Inflammatory macrophage treated with lipopolysaccharide for 4 hours (primary cell): ENCODE measurements around the gene SLC47A1.
"Not testable (repeated sequence)": the region's sequence is repeated elsewhere in the genome, so short reads cannot be mapped to it uniquely, and the experiment has no call there.

Experiments used
- DNase-seq: peaks from one replicate; pipeline ENCODE4 v3.0.0-alpha.2; 2020

Gene SLC47A1

DNA sequence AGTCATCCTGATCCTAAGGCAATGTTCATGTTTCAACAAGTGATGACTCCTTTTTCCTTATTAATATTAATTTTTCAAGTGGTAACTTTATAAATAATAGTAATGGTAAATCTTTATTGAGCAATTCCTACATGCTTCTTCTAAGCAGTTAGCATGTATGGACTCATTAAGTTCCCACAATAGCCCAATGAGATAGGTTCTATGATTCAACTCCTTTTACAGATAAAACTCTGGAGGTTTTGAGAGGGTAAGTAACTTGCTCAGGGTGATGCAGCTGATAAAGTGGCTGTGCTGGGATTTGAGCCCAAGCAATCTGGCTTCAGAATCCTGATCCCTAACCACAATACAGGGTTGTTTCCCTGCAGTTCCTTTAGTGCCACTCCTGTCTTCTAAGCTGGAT, 25.3 kb downstream of the SLC47A1 start:
- no peak for DNase-seq

DNA sequence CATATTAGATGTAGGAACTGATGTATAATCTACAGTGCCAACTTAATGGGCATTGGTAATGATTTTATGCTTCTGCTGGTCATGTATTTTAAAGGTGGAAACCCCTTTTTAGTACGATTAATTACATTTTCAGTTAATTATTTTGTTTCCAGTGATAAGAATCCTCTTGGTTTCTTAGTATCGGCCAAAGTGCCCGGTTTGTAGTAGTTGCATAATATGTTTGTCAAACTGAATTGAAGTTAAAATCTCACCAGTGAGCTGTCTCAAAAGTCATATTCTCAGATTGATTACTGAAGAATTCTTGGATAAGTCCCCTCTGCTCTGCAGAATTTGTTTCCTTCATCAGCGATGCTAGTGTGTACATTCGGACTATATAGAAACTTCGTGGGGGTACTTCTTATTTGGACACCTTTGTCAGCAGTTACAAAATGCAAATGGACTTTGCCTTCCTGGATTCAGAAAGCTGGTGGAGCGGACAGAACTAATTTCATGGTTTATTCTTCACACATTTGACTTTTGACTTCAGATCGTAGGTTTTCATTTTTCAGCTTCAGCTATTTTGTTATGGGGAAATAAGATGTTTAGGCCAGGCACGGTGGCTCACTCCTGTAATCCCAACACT, 28.2 kb downstream of the SLC47A1 start:
- no peak for DNase-seq

DNA sequence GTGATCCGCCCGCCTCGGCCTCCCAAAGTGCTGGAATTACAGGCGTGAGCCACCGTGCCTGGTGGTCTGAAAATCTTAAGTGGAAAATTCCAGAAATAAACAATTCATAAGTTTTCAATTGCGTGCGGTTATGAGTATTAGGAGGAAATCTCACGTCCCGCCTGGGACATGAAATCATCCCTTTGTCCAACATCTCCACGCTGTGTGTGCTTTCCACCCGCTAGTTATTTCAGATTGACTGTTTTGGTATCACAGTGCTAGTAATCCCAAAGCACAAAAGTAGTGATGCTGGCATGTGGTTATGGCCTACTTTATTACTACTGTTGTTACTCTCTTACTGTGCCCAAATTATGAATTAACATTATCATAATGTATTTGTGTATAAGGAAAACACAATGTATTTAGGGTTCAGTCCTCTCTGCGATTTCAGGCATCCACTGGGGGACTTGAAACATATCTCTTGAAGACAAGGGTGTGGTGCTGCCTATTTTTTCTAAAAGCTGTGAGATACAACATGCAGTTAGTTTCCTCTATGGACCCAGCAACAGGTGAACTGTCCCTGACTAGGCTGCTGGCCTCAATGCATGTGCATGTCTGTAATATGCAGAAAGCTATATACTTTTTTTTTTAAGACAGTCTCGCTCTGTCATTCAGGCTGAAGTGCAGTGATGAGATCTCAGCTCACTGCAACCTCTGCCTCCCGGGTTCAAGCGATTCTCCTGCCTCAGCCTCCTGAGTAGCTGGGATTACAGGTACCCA, 32.3 kb downstream of the SLC47A1 start:
- DNase-seq, result no peak

DNA sequence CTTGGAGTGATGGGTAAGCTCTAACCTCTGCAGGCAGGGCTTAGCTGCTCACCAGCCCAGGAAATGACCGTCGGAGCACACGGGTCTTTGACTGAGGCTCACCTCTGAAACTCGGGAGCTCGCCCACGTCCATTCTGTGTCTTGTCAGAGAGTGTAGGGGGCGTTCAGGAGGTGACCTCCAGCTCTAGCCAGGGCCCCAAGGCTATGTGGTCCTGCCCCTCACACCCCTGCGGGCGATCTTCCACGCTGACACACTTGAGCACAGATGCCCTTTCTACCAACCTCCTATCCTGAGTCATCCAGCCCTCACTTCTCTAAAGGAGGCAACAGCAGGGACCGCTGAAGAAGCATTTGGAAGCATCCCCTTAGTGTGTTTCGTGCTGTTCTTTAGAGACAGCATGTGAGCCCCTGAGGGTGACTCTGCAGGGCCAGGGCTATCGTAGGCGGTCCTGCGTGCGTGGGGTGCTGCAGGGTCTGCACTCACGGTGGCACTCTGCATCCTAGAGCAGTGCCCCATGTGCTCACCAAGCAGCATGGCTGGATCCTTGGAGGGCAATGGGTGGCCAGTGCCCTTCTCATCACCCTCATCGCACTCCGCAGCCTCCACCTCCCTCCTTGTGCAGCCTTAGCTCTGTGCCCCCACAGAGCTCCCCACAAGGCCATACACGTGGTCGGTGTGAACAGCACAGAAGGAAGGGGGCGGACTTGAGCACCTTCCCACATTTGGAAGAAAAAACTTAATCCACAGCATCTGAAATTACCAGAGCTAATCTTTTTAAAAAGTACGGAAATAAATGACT, 33.8 kb downstream of the SLC47A1 start:
- no peak for DNase-seq

DNA sequence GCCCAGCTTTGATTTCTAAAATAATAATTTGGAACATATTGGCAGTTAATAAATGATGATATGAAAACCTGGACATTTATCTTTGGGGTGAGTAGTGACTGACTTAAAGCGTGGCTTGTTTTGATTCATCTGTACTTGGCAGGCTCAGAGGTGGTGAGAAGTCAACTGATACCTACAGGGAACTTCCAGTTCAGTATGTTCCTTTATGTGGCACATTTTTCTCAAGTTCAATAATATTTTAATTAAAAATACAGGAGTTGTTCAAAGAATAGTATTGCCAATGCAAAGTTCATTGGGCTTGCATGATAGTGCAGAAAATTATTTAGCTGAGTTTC, 34.3 kb downstream of the SLC47A1 start:
- no peak for DNase-seq

DNA sequence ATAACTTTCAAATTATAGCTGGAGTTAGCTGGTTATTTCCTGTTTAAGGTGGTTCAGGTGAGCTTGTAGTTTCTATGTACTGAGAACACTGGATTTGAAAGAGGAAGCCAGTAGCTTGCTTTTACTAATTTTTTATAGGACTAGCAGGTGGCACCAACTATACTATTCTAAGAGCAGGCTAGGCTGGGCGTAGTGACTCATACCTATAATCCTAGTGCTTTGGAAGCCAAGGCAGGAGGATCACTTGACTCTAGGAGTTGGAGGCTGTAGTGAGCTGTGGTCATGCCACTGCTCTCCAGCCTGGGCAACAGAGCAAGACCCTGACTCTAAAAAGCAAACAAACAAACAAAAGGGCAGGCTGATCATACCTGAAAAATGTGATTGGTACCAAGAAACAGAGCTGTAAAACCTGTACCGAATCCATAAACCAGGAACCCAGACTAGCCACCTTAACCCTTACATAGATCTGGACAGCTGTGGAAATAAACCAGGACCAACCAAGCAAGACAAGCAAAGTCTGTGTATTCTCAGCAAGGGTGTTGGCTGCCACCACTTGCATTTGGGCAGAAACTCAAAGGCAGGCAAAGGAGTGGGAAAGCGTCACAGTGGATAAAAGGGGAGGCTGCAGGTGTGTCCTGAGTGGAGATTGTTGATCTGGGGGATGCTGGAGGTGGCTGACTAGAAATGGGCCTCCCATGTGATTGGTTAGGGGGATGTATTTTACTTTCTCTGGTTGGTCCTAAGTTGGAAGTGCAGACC, 36.3 kb downstream of the SLC47A1 start:
- DNase-seq, result no peak

DNA sequence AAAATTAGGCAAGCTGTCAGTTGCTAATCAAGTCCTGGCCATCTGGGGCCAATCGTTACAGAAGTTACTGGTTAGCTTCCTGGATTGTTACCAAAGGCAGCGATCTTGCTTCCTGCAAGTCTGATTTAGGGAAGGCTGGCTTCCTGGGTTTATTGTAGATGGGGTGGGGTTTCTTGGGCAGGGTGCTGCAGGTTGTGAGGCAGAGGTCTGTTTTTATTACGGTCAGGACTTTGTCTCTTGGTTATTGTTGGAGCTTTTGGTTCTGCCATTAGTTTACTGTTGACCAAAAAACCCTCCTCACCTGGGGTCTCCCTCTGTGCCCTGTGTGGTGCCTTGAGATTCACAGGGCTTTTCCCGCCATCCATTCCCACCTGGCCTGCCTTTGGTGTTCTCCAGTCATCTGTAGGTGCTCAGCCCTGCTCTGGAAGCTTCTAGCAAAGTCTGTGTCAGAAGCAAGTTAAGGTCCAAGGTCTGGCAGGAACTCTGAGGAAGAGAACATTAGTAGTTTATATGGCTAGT, 36.9 kb downstream of the SLC47A1 start:
- DNase-seq, result no peak

DNA sequence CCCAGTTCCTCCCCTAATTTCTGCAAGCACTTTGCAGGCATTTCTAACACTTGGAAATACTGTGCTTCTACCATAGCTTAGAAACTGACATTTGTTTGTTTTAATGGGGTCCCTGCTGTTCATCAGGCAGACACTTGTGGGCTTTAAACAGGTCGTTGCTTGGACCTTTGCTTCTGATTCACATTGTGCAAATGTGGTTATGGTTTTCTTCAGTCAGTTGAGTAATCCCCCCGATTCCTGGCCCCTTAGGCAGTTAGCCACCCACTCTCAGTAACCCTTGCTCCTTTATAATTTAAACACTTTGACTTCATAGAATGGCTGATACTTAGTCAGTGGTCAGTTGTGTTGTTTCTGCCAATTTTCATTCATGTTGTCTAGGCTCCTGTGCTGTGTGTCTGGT, 39.4 kb downstream of the SLC47A1 start:
- DNase-seq, result peak; percentile 24

DNA sequence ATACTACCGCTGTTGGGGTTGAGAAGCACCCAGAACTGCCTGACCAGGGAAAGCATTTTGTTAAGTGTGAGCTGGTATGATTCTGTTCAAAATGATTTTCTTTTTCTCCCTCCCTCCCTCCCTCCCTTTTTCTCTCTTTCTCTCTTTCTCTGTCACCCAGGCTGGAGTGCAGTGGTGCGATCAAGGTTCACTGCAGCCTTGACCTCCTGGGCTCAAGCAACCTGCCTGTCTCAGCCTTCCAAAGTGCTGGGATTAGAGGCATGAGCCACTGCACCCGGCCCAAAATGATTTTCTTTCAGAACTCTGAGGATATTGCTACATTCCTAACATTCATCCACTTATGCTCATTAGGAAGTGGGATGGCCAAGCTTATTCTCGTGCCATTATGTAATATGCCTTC, 41.3 kb downstream of the SLC47A1 start:
- DNase-seq, result no peak

DNA sequence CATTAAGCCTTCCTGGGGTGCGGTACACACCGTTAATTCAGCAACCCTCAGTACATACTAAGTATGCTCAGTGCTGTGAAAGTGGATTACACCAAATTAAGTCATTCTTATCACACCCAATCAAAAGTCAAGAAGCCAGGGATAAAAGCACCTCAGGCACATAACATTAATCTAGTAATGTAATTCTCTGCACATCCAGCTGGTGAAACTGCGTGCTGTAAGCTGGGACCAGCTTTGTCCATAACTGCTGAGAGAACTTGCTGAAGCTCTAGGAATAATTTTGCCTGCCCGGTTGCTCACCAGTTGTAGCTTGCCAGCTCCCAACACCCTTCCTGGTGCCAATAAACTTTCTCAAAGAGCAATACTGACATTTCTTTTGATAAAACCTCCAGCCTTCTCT, 44.9 kb downstream of the SLC47A1 start:
- DNase-seq, result no peak

DNA sequence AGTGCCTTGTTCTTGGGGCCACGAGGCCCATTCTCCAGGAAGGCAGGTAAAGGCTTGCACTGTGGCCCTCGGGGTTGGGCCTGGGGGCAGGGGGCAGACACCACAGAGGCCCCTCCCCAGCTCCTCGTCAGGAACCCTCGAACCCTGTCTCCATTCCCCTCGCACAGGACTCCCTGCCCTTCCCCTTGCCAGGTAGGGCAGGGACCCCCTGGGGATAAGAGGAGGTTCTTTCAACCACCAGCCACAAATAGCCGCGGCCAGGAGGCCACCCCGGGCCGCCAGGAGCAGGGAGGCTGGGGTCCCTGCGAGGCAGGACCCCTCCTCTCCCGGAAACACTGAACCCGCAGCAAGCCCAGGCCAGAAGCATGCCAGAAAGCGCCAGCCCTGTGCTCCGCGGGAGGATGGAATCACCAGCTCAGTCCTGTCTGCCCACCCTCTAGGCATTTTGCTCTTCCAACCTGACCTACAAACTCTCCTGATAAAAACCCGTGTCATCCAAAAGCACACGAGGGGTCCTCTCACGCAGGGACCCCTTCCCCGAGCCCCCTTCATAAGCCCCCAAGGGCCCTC, 45.6 kb downstream of the SLC47A1 start:
- no peak for DNase-seq

DNA sequence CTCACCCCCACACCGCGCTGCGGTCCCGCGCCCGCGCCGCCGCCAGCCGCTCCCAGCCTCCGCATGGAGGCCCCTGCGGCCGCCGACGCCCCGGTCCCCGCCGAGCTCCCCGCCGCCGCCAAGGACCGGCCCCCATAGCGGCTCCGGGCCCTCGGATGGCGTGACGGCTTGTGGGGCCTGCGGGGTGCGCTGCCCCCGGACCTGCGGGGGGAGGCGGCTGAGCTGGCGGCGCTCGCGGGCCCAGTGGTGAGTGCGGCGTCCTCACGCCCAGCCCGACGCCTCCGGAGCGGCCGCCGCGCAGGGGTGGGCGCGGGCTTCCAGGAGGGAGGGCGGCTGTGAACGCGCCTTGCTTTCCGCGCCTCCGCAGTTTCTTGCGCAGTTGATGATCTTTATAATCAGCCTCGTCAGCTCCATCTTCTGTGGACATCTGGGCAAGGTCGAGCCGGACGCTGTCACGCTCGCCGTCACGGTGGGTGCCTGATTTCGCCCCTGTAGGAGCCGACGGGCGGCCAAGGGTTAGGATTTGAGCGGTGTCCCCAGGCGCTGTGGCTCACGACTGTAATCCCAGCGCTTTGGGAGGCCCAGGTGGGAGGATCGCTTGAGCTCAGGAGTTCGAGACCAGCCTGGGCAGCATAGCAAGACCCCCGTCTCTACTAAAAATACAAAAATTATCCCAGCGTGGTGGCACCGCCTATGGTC, 46.4 kb downstream of the SLC47A1 start:
- DNase-seq, result peak; percentile 9

DNA sequence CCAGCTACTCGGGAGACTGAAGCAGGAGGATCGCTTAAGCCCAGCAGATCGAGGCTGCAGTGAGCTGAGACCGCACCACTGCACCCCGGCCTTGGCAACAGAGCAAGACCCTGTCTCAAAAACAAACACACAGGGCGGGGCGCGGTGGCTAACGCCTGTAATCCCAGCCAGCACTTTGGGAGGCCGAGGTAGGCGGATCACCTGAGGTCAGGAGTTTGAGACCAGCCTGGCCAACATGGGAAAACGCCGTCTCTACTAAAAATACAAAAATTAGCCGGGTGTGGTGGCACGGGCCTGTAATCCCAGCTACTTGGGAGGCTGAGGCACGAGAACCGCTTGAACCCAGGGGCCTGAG, 46.9 kb downstream of the SLC47A1 start:
- not testable (repeated sequence) for DNase-seq

DNA sequence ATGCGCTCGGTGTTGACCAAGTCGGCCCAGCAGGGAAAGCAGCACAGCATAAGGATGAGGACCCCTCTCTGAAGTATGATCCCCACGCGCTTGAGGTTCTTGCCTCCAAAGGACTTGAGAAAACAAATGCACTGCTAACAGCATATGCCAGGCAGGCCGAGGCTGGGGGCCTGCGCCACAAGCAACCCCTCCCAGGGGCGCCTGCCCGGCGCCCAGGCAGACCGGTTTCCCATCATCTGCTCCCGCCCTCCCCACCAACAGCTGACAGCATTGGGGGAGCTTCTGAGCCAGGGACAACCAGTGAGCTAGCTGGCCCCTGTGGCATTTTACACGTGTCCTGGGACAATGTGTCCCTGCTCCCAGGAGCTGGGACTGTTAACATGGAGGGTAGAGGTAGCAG, 48.5 kb downstream of the SLC47A1 start:
- not testable (repeated sequence) for DNase-seq

DNA sequence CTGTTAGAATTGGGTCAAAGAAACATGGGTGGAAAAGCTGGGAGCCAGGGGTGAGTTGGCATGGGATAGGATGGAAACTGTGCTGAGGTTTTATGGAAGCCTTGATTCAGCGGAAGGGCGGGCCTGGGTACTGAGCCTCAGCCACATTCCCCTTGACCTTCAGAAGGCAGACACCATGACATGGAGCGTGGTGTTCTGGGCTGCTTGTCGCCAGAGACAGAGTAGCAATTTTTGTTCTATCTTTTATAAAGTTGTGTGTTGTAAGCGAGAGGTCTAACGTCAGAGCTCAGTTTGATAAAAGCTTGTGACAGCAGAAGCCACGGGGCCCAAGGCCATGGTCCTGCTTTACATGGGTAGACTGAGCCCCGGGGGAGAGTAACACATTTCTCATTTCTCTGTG, 50.2 kb downstream of the SLC47A1 start:
- no peak for DNase-seq

DNA sequence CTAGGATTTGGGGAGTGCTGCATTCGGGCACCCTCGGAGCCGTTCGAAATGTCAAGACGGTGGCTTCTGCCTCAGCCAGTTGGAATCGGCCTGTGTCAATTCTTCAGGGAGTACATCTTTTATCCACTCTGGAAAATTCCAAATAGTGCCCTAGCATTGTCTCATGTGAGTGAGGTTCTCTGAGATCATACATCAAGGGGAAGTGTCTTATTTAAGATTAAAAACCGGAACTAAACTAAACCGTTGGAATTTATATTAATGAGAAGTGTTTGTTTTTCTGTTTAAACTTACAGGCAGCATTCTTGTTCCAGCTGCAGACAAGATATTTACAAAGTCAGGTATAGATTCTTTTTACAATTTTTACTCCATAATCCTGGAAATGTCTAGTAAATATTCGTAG, 56.8 kb downstream of the SLC47A1 start:
- DNase-seq, result peak; percentile 59

DNA sequence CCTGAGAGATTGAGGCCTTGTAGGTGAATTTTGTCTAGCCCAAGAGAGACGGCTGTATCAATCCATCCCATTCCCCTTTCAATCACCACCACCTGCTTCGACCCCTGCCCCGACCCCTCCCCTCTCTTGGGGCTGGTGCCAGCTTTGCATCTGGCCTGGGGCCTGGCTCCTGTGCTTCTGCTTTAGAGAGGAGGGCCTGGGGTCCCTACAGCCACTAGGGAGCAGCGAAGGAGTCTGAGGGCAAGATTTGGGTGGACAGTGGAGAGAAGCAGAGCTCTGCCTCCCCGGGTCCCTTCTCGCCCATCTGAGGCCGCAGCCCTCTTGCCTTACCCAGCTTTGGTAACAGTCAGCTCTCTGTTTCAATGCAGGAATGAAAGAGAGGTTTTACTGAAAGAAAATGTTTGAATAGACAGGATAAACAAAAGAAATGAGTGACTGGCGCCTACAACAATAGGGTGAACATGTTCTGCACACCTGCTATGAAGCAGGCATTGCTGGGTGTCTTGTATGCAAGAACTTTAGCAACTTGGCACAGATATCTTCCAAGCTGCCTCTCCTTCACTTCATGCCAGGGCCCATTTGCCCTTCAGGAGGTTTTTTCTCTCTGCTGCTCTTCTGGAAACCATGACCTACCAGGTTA, 57.4 kb downstream of the SLC47A1 start:
- no peak for DNase-seq

DNA sequence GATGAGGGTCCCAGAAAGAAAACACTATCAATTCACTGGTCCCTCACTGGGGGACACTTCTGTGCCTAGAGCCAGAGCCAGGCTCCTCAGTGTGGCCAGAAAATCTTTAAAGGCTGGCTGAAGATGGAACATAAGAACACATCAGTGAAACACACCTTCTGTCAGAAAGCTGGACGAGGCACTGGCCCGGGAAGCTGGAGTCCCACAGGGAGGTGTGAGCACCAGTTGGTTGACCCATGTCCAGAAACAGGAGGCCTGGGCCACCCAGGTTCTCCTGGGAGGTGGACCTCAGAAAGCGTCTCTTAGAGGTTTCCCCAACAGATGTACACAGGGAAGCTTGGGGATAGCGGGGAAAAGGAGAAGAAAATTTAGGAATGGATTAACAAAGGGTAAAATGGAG, 58.7 kb downstream of the SLC47A1 start:
- no peak for DNase-seq

DNA sequence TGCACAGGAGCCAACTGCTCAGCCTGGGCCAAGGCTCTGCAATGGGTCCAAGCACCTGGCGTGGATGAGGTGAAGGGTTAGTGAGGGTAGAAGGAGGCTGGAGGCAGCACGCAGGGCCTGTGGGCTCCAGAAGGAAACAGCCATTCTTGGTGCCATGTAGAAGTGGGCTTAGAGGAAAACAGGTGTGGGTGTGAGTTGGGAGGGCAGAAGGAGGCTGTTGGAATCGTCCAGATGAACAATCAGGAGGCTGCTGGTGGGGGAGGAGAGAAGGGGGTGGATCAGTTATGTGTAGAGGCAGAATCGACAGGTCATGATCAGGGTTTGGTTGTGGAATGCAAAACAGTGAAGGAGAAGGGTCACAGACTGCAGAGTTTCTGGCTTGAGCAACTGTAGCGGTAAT, 63.2 kb downstream of the SLC47A1 start:
- DNase-seq, result no peak

DNA sequence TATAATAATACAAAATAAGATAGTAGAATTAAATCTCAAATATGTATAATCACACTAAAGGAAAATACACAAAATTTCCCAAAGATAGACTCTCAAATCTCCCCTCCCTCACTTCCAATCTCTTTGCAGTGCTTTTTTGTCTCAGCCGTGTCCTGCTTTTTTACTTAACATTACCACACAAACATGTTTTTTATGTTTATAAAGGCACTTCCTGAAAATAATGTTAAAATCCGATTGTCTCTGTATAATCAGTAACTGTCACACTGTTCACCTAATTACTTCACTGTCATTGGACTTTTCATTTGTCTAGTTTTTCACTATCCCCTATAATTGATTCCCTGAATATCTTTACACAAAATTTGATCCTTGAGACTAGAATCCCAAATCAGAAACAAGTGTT, 76.7 kb downstream of the SLC47A1 start:
- DNase-seq, result peak; percentile 44

DNA sequence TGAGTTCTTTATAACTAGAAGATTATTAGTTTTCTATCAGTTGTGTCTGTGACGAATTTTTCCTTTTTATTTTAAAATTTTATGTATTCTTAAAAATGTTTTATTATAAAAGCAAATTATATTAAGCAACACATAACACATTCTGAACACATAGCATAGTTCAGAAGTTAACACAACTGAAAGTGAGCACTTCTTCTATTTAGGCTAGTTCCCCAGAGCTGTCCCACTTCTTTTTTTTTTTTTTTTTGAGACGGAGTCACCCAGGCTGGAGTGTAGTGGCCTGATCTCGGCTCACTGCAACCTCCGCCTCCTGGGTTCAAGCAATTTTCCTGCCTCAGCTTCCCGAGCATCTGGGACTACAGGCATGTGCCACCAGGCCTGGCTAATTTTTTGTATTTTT, 77.2 kb downstream of the SLC47A1 start:
- peak; percentile 85 for DNase-seq

DNA sequence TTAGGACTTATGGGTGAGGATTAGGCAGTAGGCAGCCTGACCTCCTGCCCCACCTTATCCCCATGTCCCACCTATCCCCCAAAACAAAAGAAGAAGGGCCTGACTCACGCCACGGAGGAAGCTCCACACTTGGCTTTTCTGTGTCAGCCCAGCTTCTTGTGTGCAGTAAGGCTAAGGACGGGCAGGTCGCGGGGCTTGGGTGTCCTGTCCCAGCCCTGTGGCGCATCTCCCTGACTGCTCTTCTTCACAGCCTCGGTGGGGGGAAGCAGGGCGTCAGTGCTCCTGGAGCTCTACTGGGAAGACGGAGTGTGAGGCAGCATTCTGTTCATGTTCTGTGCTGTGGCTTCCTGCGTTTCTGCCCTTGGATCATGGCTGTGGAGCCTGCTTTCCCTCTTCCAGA, 80.3 kb downstream of the SLC47A1 start:
- DNase-seq, result no peak
